ENCODE results near the gene DPP9. TPM values are rescaled to one million over a fixed set of nuclear protein-coding genes. Genes with fewer than 3 reads are reported as not detected.

The DPP9 gene
- 10 to 100 TPM; 46.1 to 56.4 TPM for total RNA-seq
- polyA plus RNA-seq: 10 to 100 TPM; 16.4 to 33.8 TPM
- long read RNA-seq, donor 1, full-length matches to known transcripts: 30 of 99 reads
- long read RNA-seq, donor 1, partial matches to known transcripts: 51 of 99 reads
- long read RNA-seq, donor 1, other reads (novel, unspliced or antisense): 18 of 99 reads
- long read RNA-seq, donor 2, full-length matches to known transcripts: 4 of 29 reads
- long read RNA-seq, donor 2, partial matches to known transcripts: 10 of 29 reads
- long read RNA-seq, donor 2, other reads (novel, unspliced or antisense): 15 of 29 reads

DNA sequence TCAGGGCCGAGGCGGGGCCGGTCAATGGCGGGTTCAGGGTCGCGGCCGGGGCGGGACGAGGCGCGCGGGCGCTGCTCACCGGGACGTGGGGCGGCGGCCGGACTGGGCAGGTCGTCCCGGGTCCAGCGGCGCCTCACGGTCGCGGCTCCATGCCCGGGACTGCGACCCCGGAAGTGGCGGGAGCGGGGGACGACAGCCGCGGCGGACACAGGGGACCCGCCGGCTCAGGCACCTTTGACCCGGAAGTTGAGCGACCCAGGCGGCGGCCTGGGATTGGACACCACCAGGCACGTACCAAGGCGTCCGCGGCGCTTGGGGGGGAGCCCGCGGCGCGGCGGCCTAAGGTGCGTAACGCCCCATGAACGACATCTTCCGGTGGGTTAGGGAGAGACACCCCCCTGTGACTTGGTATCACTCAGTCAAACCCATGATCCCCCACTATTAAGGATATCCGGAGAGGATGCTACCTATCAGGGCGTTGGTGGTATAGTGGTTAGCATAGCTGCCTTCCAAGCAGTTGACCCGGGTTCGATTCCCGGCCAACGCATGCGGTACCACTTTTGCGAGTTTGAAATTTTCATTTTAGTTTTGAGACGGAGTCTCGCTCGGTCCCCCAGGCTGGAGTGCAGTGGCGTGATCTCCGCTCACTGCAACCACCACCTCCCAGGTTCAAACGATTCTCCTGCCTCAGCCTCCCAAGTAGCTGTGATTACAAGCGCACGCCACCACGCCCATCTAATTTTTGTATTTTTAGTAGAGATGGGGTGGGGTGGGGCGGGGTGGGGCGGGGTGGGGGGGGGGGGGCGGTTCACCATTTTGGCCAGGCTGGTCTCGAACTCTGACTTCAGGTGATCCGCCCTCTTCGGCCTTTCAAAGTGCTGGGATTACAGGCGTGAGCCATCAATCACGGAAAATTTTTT, at the start of gene DPP9:
Gene DPP9 (minus strand): TSS at position 248 of the 920 bp plus-strand sequence. CDS start 3,936 bp downstream, outside the sequence.
- 0 to 1% methylated on average over 65 to 79 of the region's 79 CpGs for WGBS, 2 donors
- Histone ChIP-seq H3K4me1 (ENCODE audit: control insufficient read depth in 1 of 2, insufficient read depth in 2 of 2, low read length in 2 of 2) (no peaks in the 10 kb centered on the region), H3K27me3 (ENCODE audit: control insufficient read depth in 1 of 2, insufficient read depth in 2 of 2, low read length in 1 of 2) (no peaks in the 10 kb centered on the region), H3K9me3 (ENCODE audit: control insufficient read depth, low read length) (no peaks in the 10 kb centered on the region), H3K27ac (ENCODE audit: low read depth in 1 of 2, low read length in 2 of 2) (peak within 1 kb of the TSS in 1 of 2 donors; percentile 37), H3K4me3 (ENCODE audit: low read length in 2 of 2) (peak within 1 kb of the TSS; percentile 60 to 64), H3K36me3 (ENCODE audit: control insufficient read depth in 1 of 2, insufficient read depth in 2 of 2, low read length in 1 of 2) (peaks cover 0 to under 1% of the 10 kb centered on the region in 2 donors)
- ATAC-seq (ENCODE audit: low FRiP score) (peak; percentile 96), DNase-seq (peak; percentile 98)
- intact Hi-C loops (cut with DNase I): loop anchor here (2.0 to 10.0 kb wide), 2 partner anchors 67 to 311 kb away; partner anchors contain the start of gene FEM1A (in 1 of the 2)

DNA sequence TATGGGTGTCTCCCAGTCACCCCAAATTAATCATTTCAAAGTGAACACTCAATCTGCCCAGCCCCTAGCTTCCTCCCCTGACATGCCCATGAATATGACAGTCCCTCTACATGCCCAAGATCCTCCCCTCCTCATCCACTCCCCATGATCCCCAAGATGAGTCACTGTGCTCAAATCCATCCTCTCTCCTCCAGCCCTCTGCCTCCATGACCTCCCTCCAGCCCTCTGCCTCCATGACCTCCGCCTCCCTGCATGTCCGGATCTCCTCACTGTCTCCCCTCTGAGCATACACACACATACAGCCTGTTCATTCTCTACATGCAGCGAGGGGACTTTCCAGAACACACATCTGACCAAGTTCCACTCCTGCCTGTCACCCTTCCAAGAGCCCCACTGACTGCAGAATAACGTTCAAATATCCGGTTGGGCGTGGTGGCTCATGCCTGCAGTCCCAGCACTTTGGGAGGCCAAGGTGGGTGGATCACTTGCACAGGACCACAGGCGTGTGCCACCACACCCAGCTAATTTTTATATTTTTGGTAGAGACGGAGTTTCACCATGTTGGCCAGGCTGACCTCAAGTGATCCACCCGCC, 49.5 kb upstream of the DPP9 start:
- Histone ChIP-seq H3K4me1 (ENCODE audit: control insufficient read depth in 1 of 2, insufficient read depth in 2 of 2, low read length in 2 of 2) (no peaks in the 10 kb centered on the region), H3K9me3 (ENCODE audit: control insufficient read depth, low read length) (peaks cover 4% of the 10 kb centered on the region), H3K4me3 (ENCODE audit: low read length in 2 of 2) (no peak overlapping the region), H3K36me3 (ENCODE audit: control insufficient read depth in 1 of 2, insufficient read depth in 2 of 2, low read length in 1 of 2) (no peaks in the 10 kb centered on the region), H3K27ac (ENCODE audit: low read depth in 1 of 2, low read length in 2 of 2) (no peak overlapping the region), H3K27me3 (ENCODE audit: control insufficient read depth in 1 of 2, insufficient read depth in 2 of 2, low read length in 1 of 2) (no peaks in the 10 kb centered on the region)
- ATAC-seq (ENCODE audit: low FRiP score) (no peak), DNase-seq (no peak)
- intact Hi-C loops (cut with DNase I): no loop called here
- 61 to 65% methylated on average over 9 of the region's 9 CpGs for WGBS, 2 donors

DNA sequence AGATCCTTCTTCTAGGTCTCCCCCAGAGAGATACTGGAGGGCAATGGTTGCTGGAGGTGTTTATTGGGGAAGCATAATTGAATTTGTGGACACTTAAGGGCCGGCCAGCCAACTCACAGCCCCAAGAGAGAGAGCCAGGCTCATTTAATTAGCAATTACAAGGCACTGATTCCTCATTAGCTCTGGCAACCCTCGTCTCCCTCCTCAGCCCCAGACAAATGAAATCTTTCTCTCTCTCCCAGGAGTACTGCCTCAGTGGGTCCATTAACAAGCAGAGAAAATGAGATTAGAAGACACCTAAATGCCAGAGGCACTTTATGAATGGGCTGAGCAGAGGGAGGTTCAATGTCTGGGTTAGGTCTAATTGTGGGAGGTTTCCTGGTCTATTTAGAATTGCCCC, 48.9 kb upstream of the DPP9 start:
- no peaks in the 10 kb centered on the region for H3K36me3 ChIP-seq (ENCODE audit: control insufficient read depth in 1 of 2, insufficient read depth in 2 of 2, low read length in 1 of 2)
- ATAC-seq (ENCODE audit: low FRiP score): no peak
- no peak for DNase-seq
- H3K4me1 ChIP-seq (ENCODE audit: control insufficient read depth in 1 of 2, insufficient read depth in 2 of 2, low read length in 2 of 2): no peaks in the 10 kb centered on the region
- 38 to 43% methylated on average over 2 of the region's 2 CpGs for WGBS, 2 donors
- no peak overlapping the region for H3K27ac ChIP-seq (ENCODE audit: low read depth in 1 of 2, low read length in 2 of 2)
- H3K4me3 ChIP-seq (ENCODE audit: low read length in 2 of 2): no peak overlapping the region
- no peaks in the 10 kb centered on the region for H3K27me3 ChIP-seq (ENCODE audit: control insufficient read depth in 1 of 2, insufficient read depth in 2 of 2, low read length in 1 of 2)
- peaks cover 4% of the 10 kb centered on the region for H3K9me3 ChIP-seq (ENCODE audit: control insufficient read depth, low read length)
- intact Hi-C loops (cut with DNase I): no loop called here

DNA sequence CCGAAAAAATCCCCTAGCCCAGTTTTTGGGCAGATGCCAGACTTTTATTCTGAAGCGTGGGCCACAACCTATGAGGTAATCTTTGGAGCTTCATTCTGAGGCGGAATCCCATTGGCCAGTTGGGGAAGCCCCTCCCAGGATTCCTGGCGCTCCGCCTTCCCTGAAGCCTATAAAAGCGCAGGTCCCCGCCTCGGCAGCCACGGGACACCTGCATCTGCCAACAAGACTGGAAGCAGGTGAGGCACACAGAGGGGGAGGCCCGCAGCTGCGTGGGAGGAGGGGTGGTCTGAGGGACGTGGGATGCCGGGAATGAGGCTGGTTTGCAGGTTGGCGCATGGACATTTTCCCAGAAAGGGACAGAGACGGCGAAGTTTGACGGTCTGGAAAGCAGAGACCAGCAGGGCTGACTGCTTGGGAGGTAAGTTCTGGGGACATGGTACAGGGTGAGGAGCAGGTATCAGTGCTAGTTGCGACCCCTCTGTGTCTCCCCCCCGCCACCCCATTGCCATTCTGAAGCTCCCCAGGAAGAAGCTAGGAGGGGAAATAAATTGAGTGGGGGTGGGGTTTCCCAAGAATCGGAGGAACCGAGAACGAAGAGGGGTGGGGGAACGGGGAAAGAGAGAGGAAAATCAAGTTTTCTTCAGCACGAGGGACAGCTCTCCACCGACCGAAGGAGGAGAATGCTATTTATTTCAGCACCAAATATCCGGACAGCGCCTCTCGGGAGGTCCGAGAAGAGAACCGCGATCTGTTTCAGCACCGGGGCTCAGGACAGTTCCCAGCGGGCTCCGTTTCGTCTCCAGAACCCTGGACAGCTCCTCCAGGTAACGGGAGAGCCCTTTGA, 45.5 kb upstream of the DPP9 start:
- ATAC-seq (ENCODE audit: low FRiP score) (peak; percentile 85), DNase-seq (peak; percentile 84 to 90)
- Histone ChIP-seq H3K4me3 (ENCODE audit: low read length in 2 of 2) (no peak overlapping the region), H3K27ac (ENCODE audit: low read depth in 1 of 2, low read length in 2 of 2) (no peak overlapping the region), H3K4me1 (ENCODE audit: control insufficient read depth in 1 of 2, insufficient read depth in 2 of 2, low read length in 2 of 2) (no peaks in the 10 kb centered on the region), H3K27me3 (ENCODE audit: control insufficient read depth in 1 of 2, insufficient read depth in 2 of 2, low read length in 1 of 2) (no peaks in the 10 kb centered on the region), H3K9me3 (ENCODE audit: control insufficient read depth, low read length) (no peaks in the 10 kb centered on the region), H3K36me3 (ENCODE audit: control insufficient read depth in 1 of 2, insufficient read depth in 2 of 2, low read length in 1 of 2) (no peaks in the 10 kb centered on the region)
- intact Hi-C loops (cut with DNase I): no loop called here
- WGBS, 2 donors: 6 to 8% methylated on average over 37 of the region's 37 CpGs

DNA sequence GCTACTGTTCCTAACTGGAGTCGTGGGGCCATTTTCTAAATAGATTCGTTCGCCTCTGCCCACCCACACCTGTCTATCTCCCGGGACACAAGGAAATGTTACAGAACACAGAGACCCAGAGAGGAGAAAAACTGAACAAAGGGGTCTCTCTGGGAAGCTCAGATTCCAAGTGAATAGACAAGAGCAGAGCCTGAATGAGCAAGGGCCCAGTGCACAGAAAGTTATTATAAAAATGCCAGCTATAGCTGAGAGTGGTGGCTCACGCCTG, 40.7 kb upstream of the DPP9 start:
- no peak overlapping the region for H3K4me3 ChIP-seq (ENCODE audit: low read length in 2 of 2)
- ATAC-seq (ENCODE audit: low FRiP score): no peak
- H3K9me3 ChIP-seq (ENCODE audit: control insufficient read depth, low read length): no peaks in the 10 kb centered on the region
- no peak overlapping the region for H3K27ac ChIP-seq (ENCODE audit: low read depth in 1 of 2, low read length in 2 of 2)
- H3K27me3 ChIP-seq (ENCODE audit: control insufficient read depth in 1 of 2, insufficient read depth in 2 of 2, low read length in 1 of 2): no peaks in the 10 kb centered on the region
- no peaks in the 10 kb centered on the region for H3K36me3 ChIP-seq (ENCODE audit: control insufficient read depth in 1 of 2, insufficient read depth in 2 of 2, low read length in 1 of 2)
- intact Hi-C loops (cut with DNase I): no loop called here
- DNase-seq: no peak
- no peaks in the 10 kb centered on the region for H3K4me1 ChIP-seq (ENCODE audit: control insufficient read depth in 1 of 2, insufficient read depth in 2 of 2, low read length in 2 of 2)
- 59% methylated on average over 5 of the region's 5 CpGs for WGBS, 2 donors

DNA sequence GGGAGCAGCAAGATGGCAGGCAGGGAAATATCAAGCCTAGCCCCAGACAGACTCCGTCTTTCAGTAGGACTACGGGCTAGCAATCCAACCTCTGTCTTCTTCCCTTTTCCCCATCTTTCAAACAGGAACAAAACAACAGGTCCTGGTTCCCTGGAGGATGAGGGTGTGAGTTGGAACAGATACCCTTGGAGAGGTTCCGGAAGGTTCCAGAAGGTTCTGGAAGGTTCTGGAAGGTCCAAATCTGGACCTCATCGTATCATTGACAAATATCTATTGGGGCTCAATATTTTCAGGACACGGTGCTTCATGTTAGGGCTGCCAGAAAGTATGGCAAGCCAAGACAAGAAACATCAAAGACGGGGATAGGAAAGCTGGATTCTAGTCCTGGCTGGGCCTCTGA, 39.4 kb upstream of the DPP9 start:
- Histone ChIP-seq H3K36me3 (ENCODE audit: control insufficient read depth in 1 of 2, insufficient read depth in 2 of 2, low read length in 1 of 2) (no peaks in the 10 kb centered on the region), H3K4me1 (ENCODE audit: control insufficient read depth in 1 of 2, insufficient read depth in 2 of 2, low read length in 2 of 2) (no peaks in the 10 kb centered on the region), H3K27ac (ENCODE audit: low read depth in 1 of 2, low read length in 2 of 2) (no peak overlapping the region), H3K4me3 (ENCODE audit: low read length in 2 of 2) (no peak overlapping the region), H3K27me3 (ENCODE audit: control insufficient read depth in 1 of 2, insufficient read depth in 2 of 2, low read length in 1 of 2) (no peaks in the 10 kb centered on the region), H3K9me3 (ENCODE audit: control insufficient read depth, low read length) (peaks cover 2% of the 10 kb centered on the region)
- intact Hi-C loops (cut with DNase I): no loop called here
- ATAC-seq (ENCODE audit: low FRiP score) (no peak), DNase-seq (no peak)
- 81 to 82% methylated on average over 6 of the region's 6 CpGs for WGBS, 2 donors

DNA sequence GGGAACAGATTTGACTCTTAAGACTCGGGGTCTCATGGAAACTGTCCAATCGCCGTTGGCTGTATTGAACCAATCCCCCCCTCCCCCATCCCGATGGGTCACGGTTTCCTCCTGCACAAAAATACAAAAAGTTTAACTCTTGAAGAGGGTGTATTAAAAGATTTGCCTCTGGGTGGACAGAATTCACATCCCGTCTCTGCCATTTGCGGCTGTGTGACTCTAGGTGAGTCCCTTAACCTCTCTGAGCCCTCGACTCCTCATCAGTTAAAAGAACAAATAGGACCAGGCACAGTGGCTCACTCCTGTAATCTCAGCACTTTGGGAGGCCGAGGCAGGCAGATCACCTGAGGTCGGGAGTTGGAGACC, 36.6 kb upstream of the DPP9 start:
- Histone ChIP-seq H3K4me3 (ENCODE audit: low read length in 2 of 2) (no peak overlapping the region), H3K27me3 (ENCODE audit: control insufficient read depth in 1 of 2, insufficient read depth in 2 of 2, low read length in 1 of 2) (no peaks in the 10 kb centered on the region), H3K4me1 (ENCODE audit: control insufficient read depth in 1 of 2, insufficient read depth in 2 of 2, low read length in 2 of 2) (no peaks in the 10 kb centered on the region), H3K9me3 (ENCODE audit: control insufficient read depth, low read length) (peaks cover 2% of the 10 kb centered on the region), H3K36me3 (ENCODE audit: control insufficient read depth in 1 of 2, insufficient read depth in 2 of 2, low read length in 1 of 2) (no peaks in the 10 kb centered on the region), H3K27ac (ENCODE audit: low read depth in 1 of 2, low read length in 2 of 2) (no peak overlapping the region)
- intact Hi-C loops (cut with DNase I): no loop called here
- 44 to 45% methylated on average over 10 of the region's 10 CpGs for WGBS, 2 donors
- no peak for ATAC-seq (ENCODE audit: low FRiP score)
- DNase-seq: no peak
